Measurements from ENCODE around the gene PLA2G4A.

The PLA2G4A gene

GRCh38 chr1:186967656-186968394 lies 139.1 kb downstream of the PLA2G4A start:
- in situ Hi-C loops (cut with HindIII; ENCODE audit: low sequenced_read_pairs): no loop called here

DNA sequence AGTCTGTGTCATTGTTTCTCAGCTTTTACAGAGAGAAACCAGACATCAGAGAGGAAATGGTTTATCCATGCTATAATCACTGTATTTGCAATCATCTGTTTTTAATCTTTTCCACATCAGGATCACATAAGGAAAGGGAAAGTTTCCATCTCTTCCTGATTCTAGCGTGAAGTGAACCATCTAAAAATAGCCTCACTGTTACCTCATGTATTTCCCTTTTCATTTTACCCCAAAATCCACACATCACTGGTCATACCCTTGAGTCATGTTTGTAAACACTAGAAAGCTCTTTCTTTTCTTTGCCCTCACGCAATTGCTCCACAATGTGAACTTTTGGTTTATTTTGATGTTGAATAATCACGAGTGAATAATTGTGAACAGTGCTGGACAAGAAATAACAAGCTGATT lies 146.0 kb downstream of the PLA2G4A start:
- in situ Hi-C loops (cut with HindIII; ENCODE audit: low sequenced_read_pairs): no loop called here

DNA sequence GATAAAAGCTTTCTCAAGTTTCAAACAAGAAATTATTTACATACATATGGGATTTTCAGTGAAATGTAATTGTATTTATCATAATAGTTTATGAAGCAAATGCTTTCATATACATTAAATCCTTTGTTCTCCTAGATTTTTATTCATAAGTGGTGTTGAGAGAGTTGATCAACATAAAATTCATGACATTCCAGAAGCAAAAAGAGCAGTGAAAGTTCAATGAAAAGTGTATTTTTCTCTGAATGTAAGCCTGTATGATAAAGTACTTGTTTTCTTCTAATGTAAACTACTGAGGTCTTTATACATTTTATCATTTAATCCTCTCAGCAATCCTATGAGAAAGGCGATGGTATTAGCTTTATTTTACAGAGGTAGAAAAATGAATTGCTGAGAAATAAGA lies 146.5 kb downstream of the PLA2G4A start:
- in situ Hi-C loops (cut with HindIII; ENCODE audit: low sequenced_read_pairs): no loop called here

DNA sequence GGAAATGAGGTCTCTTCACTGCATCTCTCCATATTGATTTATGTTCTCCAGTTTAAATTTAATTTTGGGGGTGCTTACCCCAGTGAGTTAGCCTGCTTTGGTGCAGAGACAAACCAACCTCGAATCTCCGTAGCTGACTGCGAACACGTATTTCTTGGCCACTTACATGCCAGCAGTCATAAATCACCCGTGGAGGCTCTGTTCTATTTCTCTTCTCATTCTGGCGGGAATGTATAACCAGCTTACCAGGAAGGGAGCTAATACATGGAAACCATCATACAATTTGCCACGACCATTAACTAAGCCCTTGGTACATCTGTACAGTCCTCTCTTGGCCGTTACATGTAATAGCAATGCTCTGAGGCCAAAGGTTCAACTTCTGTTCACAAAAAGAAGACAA lies 148.0 kb downstream of the PLA2G4A start:
- in situ Hi-C loops (cut with HindIII; ENCODE audit: low sequenced_read_pairs): no loop called here

DNA sequence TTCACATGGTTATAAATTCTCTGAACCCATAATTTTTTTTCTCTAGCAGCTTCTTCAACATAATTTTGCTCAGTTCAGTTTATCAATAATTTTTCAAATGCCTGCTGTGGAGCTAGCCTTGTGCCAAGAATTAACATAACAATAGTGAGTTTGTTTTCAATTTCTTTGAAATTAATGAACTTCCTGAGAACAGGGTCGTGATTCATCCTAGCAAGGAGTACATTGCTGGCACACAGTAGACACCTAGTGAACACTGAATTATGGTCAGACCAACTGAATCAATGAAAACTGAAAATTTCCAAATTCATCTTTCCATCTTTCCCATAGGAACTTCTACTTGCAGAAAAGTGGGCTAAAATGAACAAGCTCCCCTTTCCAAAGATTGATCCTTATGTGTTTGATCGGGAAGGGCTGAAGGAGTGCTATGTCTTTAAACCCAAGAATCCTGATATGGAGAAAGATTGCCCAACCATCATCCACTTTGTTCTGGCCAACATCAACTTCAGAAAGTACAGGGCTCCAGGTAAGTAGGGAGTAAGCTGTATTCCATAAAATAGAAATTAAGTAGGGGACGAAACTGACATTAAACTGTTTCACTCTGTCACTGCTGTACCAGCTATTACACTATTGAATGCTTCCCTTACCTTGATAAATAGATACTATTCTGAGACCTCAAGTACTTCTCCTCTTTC lies 148.7 kb downstream of the PLA2G4A start:
- in situ Hi-C loops (cut with HindIII; ENCODE audit: low sequenced_read_pairs): no loop called here

GRCh38 chr1:186978596-186979556 lies 150.1 kb downstream of the PLA2G4A start:
- in situ Hi-C loops (cut with HindIII; ENCODE audit: low sequenced_read_pairs): no loop called here

DNA sequence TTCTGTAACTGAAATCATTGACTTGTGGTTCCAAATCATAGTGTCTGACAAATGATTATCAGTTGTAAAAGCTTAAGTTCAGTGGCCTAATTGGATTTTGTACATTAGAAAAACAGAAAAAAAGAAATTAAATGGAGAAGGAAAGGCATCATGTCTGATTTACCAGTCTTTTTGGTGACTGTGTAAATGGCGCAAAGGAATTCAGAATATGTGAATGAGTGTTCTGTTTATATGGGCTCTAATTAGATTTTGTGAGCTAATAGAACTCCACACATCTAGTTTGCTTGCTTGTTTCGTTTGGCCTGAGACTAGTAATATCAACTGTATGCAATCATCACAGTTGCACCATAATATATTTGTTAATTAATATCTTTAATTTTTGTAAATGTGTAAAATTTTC lies 151.7 kb downstream of the PLA2G4A start:
- in situ Hi-C loops (cut with HindIII; ENCODE audit: low sequenced_read_pairs): no loop called here

GRCh38 chr1:186982116-186982515 lies 153.4 kb downstream of the PLA2G4A start:
- in situ Hi-C loops (cut with HindIII; ENCODE audit: low sequenced_read_pairs): no loop called here

DNA sequence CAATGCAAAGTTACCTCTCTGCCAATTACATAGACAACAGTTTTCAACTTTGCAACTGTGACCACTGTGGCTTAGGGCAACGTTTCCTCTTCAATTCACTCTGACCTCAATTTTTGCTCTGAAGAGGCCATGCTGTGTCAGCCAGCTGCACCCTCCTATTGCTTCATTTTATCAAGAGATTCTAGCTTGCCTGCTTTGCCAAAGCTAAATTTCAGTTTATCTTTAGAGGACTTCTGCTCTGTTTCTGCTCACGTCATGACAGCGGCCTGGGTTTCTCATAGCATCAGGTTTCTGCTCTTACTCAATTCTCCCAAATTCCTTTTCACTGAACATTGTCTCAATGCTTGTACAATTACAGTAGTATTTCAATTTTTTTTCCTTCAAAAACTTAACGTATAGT lies 154.6 kb downstream of the PLA2G4A start:
- in situ Hi-C loops (cut with HindIII; ENCODE audit: low sequenced_read_pairs): no loop called here

DNA sequence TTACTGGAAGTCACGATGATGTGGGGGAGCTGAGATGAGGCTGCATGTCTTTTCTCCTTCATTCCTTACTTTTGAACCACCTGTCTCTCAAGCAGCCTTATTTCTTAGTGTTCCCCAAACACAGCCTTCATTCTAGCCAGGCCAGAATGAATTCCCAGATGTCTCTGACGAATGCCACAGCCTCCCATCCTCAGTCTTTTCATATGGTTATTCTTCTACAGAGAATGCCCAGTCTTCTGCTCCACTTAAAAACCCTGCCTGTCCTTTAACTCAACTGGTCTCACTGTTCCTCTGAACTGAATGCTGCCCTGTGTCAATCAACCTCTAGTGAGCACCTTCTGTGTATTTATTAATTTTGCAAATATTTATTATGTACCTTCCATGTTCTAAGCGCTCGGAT lies 156.2 kb downstream of the PLA2G4A start:
- in situ Hi-C loops (cut with HindIII; ENCODE audit: low sequenced_read_pairs): no loop called here

DNA sequence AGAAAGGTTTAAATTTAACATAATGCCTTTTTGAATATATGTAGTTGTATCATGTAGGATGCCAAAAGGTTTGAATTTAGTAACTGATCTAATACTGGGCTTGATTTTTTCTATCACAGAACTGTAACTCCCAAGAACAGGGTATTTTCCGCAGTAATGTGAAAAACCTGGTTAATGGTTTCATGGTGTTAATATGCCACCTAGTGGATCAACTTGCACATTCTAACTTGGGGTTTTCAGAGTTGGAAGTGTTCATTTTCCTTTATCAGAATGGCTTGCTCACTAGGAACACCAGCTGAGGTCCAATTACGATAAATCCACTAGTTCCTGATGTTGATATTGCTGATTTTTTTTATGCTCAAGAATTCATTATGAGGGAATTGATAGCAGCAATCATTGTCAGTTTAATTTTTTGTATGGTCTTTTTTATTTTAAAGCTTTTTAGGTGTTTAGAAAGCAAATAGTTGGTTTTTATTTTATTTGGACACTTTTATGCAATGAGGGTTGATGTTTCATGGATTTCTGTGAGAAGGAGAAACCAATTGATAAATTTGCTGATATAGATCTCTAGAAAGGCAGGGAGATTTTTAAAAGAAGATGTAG lies 157.2 kb downstream of the PLA2G4A start:
- in situ Hi-C loops (cut with HindIII; ENCODE audit: low sequenced_read_pairs): no loop called here

- in situ Hi-C loops (cut with HindIII; ENCODE audit: low sequenced_read_pairs): no loop called here
Observed at GRCh38 chr1:186987065-186987464, 158.3 kb downstream of the PLA2G4A start.

DNA sequence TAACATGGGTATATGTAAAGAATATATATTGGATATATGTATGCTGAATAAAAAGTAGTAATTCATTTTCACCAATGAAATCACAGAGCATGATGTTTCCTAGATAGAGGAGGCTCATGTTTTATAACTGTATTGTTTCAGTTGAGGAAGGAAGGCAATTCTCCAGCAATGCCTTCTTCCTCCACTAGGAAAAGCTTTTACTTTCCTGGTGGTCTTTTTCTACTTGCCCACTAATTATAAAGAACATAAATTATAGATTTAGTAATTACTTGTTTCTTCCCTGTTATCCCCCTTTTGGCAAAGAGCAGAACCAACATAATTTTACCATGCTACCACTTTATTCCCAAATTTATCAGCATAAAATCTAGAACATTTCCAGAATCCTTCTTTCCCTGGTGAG lies 159.0 kb downstream of the PLA2G4A start:
- in situ Hi-C loops (cut with HindIII; ENCODE audit: low sequenced_read_pairs): no loop called here

DNA sequence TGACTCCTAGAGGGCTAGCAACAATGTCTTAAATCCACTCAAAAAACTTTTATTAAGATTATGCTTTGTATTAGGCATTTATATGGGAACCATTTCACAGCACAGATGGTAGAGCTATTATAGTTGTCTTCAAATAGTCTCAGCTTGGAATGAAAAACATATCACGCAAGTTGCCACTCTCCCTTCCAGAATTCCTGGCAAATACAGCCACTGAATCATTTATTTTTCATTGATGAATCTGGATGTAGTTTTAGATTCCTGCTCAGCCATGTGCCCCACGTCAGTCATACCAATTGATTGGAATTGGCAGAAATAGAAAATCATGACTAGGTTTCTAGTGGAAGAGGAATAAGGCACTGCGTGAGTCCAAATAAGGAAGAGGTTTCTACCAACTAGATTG lies 165.2 kb downstream of the PLA2G4A start:
- in situ Hi-C loops (cut with HindIII; ENCODE audit: low sequenced_read_pairs): no loop called here

- in situ Hi-C loops (cut with HindIII; ENCODE audit: low sequenced_read_pairs): no loop called here
Observed at GRCh38 chr1:186994897-186995296, 166.1 kb downstream of the PLA2G4A start.

DNA sequence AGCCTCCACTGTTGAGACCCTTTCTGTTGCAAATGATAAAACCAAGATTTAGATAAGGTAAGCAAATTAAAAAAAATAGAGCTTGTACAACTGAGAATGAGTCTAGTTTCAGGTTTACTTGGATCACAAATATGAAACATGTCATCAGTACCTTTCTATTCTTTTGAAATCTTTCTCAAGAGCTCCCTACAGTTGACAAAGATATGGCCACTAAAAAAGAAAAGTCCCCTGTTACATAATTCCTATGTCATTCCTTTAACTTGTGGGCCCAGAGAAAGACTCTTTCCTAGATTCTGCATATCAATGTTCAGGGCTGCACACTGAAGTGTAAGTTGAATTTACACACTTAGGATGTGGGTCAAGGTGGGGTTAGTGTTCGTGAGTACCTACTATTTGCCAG lies 168.1 kb downstream of the PLA2G4A start:
- in situ Hi-C loops (cut with HindIII; ENCODE audit: low sequenced_read_pairs): no loop called here

DNA sequence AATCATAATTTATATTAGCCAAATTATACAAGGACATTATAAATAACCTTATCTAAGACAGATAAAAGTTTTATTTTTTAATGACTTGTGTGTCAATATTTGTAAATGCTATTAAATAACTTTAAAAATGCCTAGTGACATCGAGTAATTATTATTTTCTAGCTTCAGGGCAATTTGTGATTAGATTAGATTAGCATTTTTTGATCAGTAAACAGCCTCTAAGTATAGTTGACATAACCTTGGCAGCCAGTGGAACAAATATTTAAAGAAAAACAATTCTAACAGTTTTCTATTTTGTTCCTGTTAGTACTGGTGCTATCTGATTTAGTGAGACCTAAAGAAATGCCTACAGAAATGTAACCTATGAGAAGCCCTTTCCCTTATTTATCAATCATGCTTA lies 169.1 kb downstream of the PLA2G4A start:
- in situ Hi-C loops (cut with HindIII; ENCODE audit: low sequenced_read_pairs): no loop called here

DNA sequence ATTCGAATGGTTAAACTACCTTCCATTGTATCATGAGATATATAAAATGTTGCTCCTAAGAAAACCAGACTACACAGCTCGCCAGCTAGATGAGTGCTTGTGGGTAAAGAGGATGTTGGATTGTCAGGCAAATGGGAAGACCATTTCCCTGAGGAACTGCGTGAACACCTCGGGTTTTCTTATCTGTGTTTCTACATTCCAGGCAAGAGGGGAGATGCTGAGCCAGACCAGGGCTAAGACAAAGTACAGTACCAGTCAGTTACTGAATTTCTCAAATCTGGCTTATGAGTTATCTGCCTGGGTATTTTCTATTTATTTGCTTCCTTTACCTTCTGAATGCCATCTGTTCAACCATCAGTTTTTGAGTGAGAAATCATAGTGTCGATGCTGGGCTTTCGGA lies 170.8 kb downstream of the PLA2G4A start:
- in situ Hi-C loops (cut with HindIII; ENCODE audit: low sequenced_read_pairs): no loop called here

- in situ Hi-C loops (cut with HindIII; ENCODE audit: low sequenced_read_pairs): no loop called here
Observed at GRCh38 chr1:187001198-187001889, 172.6 kb downstream of the PLA2G4A start.

DNA sequence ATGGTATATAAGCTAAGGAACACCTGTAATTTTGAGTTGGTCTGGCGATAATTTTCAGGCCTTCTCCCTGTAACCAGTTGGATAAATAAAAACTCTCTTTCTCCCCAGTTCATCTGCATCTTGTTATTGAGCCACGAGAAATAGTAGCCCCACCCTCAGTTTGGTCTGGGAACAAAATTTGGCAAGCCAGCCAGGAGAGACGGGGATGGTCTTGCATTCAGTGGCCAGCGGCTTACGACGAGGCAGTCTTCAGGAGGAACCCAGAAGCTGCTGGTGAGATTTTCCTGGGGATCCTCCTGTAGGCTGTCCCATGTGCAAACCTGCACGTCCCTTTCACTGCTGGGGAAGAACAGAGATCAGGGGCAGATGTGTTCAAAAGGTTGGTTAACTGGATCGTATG lies 174.6 kb downstream of the PLA2G4A start:
- in situ Hi-C loops (cut with HindIII; ENCODE audit: low sequenced_read_pairs): no loop called here

Measured in DLD1 (cell line).